Activated naive CD4-positive, alpha-beta T cell treated with anti-CD3 and anti-CD28 coated beads, Interleukin-2, amount 50 U/mL, for 24 hours (primary cell): ENCODE data around the gene KRTAP20-3.

Experiments
- H3K27ac Mint-ChIP-seq: one replicate; pipeline ENCODE4 v1.8.0; 2021; ENCODE audit warnings: mild to moderate bottlenecking, mixed read lengths
- H3K27me3 Mint-ChIP-seq: one replicate; pipeline ENCODE4 v1.8.0; 2021; ENCODE audit warnings: mixed read lengths
- H3K36me3 Mint-ChIP-seq: one replicate; pipeline ENCODE4 v1.8.0; 2021; ENCODE audit warnings: mixed read lengths
- H3K4me1 Mint-ChIP-seq: one replicate; pipeline ENCODE4 v1.8.0; 2021; ENCODE audit warnings: mixed read lengths
- H3K4me3 Mint-ChIP-seq: one replicate; pipeline ENCODE4 v1.8.0; 2021; ENCODE audit warnings: mild to moderate bottlenecking, mixed read lengths
- H3K9me3 Mint-ChIP-seq: one replicate; pipeline ENCODE4 v1.8.0; 2021; ENCODE audit warnings: mixed read lengths

Gene KRTAP20-3

GRCh38 chr21:30646904-30647414, 4.3 kb downstream of the KRTAP20-3 start:
- no peaks in the 10 kb centered on the region for H3K36me3 Mint-ChIP-seq
- no peak overlapping the region for H3K4me3 Mint-ChIP-seq
- H3K27ac Mint-ChIP-seq, result no peak overlapping the region
- no peaks in the 10 kb centered on the region for H3K4me1 Mint-ChIP-seq
- peaks cover 3% of the 10 kb centered on the region for H3K27me3 Mint-ChIP-seq
- H3K9me3 Mint-ChIP-seq, result no peaks in the 10 kb centered on the region

GRCh38 chr21:30652891-30653290, 10.2 kb downstream of the KRTAP20-3 start:
- Mint-ChIP-seq H3K4me1 (no peaks in the 10 kb centered on the region), H3K9me3 (peaks cover 4% of the 10 kb centered on the region)

GRCh38 chr21:30668776-30669175, 26.1 kb downstream of the KRTAP20-3 start:
- Mint-ChIP-seq H3K36me3 (no peaks in the 10 kb centered on the region), H3K27me3 (peaks cover 6% of the 10 kb centered on the region), H3K4me1 (no peaks in the 10 kb centered on the region), H3K9me3 (peaks cover 10% of the 10 kb centered on the region), H3K27ac (no peak overlapping the region), H3K4me3 (no peak overlapping the region)

More at GRCh38 chr21:30652891-30653290, 10.2 kb downstream of the KRTAP20-3 start:
- no peaks in the 10 kb centered on the region for H3K36me3 Mint-ChIP-seq
- no peak overlapping the region for H3K27ac Mint-ChIP-seq
- no peaks in the 10 kb centered on the region for H3K27me3 Mint-ChIP-seq
- H3K4me3 Mint-ChIP-seq, result no peak overlapping the region

- no peak overlapping the region for H3K4me3 Mint-ChIP-seq
- H3K27me3 Mint-ChIP-seq, result peaks cover 5% of the 10 kb centered on the region
- no peak overlapping the region for H3K27ac Mint-ChIP-seq
- peaks cover 10% of the 10 kb centered on the region for H3K9me3 Mint-ChIP-seq
- H3K36me3 Mint-ChIP-seq, result no peaks in the 10 kb centered on the region
- H3K4me1 Mint-ChIP-seq, result no peaks in the 10 kb centered on the region
Measured at GRCh38 chr21:30672985-30673650, 30.5 kb downstream of the KRTAP20-3 start.

DNA sequence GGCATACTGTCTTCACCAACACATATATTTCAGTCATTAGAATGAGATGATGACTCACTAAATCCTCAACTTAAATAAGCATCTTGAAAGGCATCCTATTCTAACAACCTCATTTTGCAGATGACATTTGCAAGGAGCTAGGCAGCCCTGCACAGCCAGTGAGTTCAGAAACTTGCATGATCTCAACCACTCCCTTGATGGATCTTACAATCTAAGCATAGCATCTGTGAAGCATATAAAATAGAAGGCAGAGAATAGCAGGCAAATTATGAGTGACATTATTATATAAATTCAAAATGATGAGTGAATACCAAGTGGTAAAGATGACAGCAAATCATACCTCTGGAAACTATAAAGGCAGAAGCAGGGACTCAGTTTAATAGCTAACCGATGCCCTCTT, 31.6 kb downstream of the KRTAP20-3 start:
- Mint-ChIP-seq H3K36me3 (no peaks in the 10 kb centered on the region), H3K27me3 (peaks cover 3% of the 10 kb centered on the region), H3K9me3 (peaks cover 10% of the 10 kb centered on the region), H3K4me1 (no peaks in the 10 kb centered on the region), H3K4me3 (no peak overlapping the region), H3K27ac (no peak overlapping the region)

- H3K36me3 Mint-ChIP-seq, result no peaks in the 10 kb centered on the region
- H3K27ac Mint-ChIP-seq, result no peak overlapping the region
- H3K4me3 Mint-ChIP-seq, result no peak overlapping the region
- no peaks in the 10 kb centered on the region for H3K27me3 Mint-ChIP-seq
- no peaks in the 10 kb centered on the region for H3K4me1 Mint-ChIP-seq
- H3K9me3 Mint-ChIP-seq, result no peaks in the 10 kb centered on the region
Measured at GRCh38 chr21:30676737-30677136, 34.1 kb downstream of the KRTAP20-3 start.

DNA sequence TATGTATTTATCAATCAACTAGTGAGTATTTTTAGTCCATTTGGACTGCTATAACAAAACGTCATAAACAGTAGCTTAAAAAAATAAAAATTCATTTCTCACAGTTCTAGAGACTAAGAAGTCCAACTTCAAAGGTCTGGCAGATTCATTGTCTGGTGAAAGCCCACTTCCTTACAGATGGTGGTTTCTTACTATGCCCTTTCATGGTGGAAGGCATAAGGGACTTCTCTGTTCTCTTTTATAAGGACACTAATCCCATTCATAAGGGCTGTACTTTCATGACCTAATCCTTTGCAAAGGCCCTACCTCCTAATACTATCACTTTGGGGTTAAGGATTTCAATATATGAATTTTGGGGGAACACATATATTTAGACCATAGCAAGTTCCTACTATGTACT, 37.9 kb downstream of the KRTAP20-3 start:
- no peak overlapping the region for H3K4me3 Mint-ChIP-seq
- H3K9me3 Mint-ChIP-seq, result no peaks in the 10 kb centered on the region
- H3K27me3 Mint-ChIP-seq, result no peaks in the 10 kb centered on the region
- H3K27ac Mint-ChIP-seq, result no peak overlapping the region
- H3K36me3 Mint-ChIP-seq, result no peaks in the 10 kb centered on the region
- no peaks in the 10 kb centered on the region for H3K4me1 Mint-ChIP-seq

GRCh38 chr21:30684506-30684905, 41.8 kb downstream of the KRTAP20-3 start:
- Mint-ChIP-seq H3K4me3 (no peak overlapping the region), H3K9me3 (no peaks in the 10 kb centered on the region), H3K4me1 (no peaks in the 10 kb centered on the region), H3K36me3 (no peaks in the 10 kb centered on the region), H3K27ac (no peak overlapping the region), H3K27me3 (peaks cover 1% of the 10 kb centered on the region)

GRCh38 chr21:30689822-30690221, 47.2 kb downstream of the KRTAP20-3 start:
- H3K27me3 Mint-ChIP-seq, result peaks cover 3% of the 10 kb centered on the region
- no peaks in the 10 kb centered on the region for H3K36me3 Mint-ChIP-seq
- H3K27ac Mint-ChIP-seq, result no peak overlapping the region
- no peaks in the 10 kb centered on the region for H3K4me1 Mint-ChIP-seq
- peaks cover 6% of the 10 kb centered on the region for H3K9me3 Mint-ChIP-seq
- no peak overlapping the region for H3K4me3 Mint-ChIP-seq
